GM18502 (cell line): ENCODE results near the gene STXBP6.

Experiments
- ATAC-seq: cut with Tn5 transposase; IDR thresholded peaks from one replicate; pipeline ENCODE4 v1.9.1; 2021; ENCODE audit warnings: mild to moderate bottlenecking; ENCODE audit not compliant: unreplicated experiment, poor library complexity

Gene STXBP6

DNA sequence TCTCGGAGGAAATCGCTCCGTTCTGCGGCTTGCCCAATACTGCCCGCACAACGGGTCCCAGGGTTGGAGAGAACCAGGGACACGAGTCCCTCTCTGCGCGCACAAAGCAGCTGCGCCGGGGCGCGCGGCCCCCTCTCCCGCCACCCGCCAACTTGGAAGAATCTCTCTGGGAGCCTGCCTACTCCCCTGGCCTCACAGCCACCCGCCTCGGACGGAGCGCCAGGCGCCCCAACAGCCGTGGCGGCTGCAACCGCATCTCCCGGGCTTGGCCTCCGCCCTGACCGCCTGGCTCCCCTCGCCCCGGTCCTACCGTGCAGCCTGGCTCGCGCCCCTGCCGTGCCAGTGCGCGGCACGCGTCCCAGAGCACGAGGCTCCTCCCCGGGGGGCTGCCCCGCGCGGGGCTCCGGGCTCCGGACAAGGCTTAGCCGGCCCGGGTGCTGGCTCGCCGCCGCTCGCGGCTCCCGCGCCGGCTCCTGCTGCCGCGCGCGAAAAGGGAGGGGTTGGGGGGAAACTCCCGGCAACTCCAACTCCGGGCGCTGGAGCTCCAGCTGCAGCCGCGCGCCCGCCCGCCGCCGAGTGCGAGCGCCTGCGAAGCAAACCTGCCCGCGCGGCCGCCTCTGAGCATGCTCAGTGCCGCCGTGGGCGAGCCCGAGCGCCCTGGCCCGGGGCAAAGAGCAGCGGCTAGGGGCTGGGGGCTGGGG, at the start of gene STXBP6:
Gene STXBP6, minus strand, starts transcription at position 580 of the 701 bp plus-strand sequence. CDS start 75,329 bp downstream, outside the sequence.
- ATAC-seq: peak; percentile 75

GRCh38 chr14:25097120-25097519, 47.2 kb upstream of the STXBP6 start:
- ATAC-seq: no peak

- ATAC-seq: no peak
Measured at GRCh38 chr14:25095736-25096437, 45.9 kb upstream of the STXBP6 start.

DNA sequence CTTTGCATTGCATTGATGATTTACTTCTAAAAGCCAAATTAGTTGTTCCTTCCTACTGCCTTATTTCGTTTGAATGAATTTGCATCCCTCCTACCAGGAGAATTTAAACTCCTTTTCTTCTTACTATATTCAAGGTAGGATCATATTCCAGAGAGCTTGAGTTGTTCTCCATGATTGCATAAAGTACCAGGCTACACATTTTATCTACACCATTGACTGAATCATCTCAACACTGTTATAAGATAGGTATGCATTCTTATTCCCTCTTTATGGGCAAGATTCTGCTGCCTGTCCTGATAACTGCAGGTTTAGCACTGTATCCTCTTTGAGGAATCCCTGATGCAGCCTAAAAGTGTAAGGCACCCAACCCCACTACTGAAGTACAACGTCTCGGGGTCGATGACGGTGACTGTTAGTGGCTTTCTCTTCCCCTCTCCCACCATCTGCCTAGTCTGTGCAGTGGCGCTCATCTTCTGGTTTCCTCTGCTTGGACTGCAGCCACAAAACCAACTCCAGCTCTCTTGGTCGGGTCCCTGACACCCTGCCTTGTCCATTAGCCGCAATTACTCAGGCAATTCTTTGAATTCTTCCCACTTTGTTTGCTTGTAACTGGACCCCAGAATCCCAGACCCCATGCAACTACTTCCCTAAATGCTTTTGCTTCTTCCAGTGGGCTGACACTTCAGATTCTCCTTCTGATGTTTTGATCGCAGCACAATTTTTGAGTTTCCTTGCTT, 44.4 kb upstream of the STXBP6 start:
- ATAC-seq: no peak

- no peak for ATAC-seq
Measured at GRCh38 chr14:25092258-25092740, 42.4 kb upstream of the STXBP6 start.

DNA sequence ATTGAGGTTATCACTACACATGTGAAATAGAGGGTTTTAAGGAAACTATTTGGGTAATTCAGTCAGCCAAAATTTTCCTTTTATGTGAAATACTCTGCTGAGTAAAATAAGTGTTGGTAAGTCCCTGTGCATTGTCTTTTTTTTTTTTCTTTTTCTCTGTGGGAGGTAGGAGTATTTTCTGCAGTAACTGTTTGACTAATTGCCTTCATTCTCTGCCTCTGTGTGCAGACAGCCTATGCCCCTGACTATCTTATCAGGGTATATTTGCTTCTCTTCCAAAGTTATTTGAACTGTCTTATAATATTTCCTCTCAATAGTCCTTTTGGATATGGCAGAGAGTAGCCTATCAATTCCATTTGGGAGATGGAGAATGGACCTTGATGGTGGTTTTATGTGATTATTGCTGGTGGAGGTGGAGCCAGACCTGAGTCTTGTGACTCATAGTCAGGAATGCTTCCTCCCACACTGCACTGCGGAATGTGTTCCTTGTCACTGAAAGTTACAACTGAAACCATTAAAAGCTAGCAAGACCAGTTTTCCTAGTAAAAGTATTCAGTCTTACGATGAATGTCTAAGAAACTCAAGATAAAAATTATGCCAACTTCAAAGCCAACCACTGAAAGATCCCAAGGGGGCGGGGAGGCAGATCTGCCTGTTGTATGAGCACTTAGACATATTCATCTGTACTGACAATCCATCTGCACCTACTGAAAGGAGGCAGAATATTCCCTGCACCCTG, 40.9 kb upstream of the STXBP6 start:
- ATAC-seq: no peak

GRCh38 chr14:25090256-25090655, 40.3 kb upstream of the STXBP6 start:
- no peak for ATAC-seq

DNA sequence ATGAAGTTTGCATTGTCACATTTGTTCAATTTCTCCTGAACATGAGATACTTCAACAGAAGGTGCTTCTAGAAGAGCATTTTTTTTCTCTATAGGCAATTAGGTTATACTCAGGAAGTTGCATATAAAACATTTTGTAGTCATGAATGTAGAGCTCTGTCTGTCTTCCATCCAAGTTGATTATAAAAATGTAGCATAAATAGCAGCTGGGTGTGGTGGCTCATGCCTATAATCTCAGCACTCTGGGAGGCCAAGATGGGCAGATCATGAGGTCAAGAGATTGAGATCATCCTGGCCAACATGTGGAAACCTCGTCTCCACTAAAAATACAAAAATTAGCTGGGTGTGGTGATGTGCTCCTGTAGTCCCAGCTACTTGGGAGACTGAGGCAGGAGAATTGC, 39.5 kb upstream of the STXBP6 start:
- ATAC-seq: no peak

- no peak for ATAC-seq
Measured at GRCh38 chr14:25086821-25087396, 37.0 kb upstream of the STXBP6 start.

DNA sequence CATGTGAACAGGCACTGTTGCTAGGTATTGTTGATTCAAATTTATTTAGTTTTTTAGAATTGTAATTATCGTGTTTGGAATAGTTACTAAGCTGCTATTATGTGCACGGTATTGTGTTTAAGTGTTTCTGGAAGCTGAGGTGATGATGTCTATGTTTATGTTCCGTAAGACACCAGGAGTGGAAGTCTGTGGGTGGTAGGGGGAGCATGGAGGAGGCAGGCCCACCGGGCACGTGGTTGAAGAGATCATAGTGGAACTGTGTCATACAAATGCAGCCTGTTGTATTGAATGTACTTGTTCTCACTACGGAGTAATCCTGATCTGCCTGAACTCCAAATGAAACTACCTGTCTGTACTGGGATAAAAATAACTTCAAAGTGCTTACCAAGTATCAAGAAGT, 36.1 kb upstream of the STXBP6 start:
- ATAC-seq: no peak

GRCh38 chr14:25080682-25081081, 30.7 kb upstream of the STXBP6 start:
- no peak for ATAC-seq

DNA sequence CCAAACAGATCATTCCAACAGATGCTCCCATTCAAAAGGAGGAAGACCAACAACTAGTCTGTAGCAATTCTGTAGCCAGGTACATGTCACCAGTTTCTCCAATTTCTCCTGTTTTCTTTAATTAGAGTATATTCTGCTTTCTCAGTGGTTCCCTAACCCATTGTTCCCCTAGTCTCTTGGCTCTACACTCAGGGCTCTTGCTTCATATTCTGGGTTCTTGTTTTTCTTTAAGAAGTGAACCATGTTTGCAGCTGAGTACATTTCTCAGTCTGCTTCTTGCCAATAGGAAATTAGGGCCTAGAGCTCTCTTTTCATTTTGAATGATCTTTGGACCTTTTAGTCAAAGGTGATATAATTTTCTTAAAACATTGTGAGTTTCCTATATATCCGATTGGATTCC, 29.4 kb upstream of the STXBP6 start:
- ATAC-seq: no peak

GRCh38 chr14:25074099-25074685, 24.2 kb upstream of the STXBP6 start:
- ATAC-seq: no peak

GRCh38 chr14:25069879-25070278, 19.9 kb upstream of the STXBP6 start:
- ATAC-seq: no peak

DNA sequence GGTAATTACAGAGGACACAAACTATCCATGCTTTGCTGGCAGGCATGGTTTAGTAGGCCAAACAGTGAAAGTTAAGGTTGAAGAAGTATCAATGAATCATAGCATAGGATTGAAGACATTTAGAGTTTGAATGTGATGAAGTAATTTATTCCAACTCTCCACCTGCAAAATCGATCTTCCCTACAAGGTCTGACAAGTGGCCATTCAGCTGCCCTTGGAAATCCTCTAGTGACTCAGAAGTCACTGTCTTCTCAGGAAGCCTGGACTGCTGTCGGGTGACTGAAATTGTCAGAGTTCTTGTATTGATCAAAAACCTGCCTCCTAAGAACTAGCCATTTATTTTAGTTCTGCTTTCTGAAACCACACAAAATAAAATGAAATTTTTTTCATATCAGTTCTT, 17.7 kb upstream of the STXBP6 start:
- no peak for ATAC-seq

DNA sequence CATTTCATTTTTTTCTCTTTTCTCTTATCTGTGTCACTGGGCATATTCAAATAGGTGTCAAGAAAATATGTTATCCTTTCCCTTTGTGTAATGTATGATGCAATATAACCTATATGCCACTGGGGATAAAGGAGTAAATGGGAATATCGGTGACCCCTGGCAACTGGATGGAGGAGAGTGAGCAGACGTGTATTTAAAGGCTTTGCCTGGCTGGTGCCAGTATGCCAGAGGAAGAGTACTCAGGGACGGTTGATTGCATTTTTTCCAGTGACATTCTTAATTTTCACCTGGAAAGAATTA, 12.0 kb upstream of the STXBP6 start:
- ATAC-seq: no peak

DNA sequence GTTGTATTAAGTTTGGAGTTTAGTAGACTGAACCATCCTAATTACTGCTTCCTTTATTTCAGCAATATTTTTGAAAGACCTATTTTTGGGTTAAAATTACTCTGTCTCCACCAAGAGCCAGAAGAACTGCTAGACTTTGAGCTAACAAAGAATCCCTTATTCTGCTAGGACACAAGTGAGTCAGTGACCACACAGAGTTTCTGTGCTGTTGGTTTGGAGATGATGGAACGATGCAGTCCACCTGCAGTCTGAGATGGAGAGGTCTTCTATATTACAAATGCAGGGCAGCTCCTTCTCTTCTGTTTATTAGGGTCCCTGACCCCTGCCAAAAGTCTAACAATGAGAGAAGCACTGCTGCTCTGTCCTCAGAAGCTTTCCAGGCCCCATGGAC, 6.7 kb upstream of the STXBP6 start:
- peak; percentile 49 for ATAC-seq

DNA sequence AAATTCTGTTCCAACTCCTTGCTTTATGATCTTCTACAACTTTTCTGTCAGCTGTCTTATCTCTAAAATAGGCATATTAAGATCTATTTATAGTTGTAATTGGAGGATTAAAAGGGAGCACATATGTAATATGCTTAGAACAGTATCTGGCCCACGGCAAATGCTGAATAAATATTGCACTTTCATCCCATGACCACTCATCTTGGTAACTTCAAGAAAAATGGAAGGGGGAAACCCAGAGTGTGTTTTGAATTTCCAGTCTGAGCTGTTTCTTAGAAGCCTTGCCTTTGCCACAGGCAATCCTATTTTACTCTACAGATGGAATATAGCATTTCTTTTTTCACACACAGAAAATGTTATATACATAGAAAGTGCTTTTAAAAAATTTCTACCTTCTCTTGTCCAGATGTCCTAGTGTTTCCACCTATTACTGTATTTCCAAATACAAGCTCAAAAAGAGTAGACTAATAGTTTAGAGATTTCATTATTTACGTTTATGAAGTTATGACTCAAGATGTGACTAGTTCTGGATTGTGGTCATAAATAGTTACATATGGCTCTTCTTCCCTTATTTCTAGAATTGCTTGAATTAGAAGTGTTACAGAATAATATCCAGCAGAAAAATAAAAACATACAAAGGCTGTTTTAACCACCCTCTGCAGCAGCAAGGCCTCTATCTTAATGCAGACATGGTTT, 6.2 kb upstream of the STXBP6 start:
- no peak for ATAC-seq

DNA sequence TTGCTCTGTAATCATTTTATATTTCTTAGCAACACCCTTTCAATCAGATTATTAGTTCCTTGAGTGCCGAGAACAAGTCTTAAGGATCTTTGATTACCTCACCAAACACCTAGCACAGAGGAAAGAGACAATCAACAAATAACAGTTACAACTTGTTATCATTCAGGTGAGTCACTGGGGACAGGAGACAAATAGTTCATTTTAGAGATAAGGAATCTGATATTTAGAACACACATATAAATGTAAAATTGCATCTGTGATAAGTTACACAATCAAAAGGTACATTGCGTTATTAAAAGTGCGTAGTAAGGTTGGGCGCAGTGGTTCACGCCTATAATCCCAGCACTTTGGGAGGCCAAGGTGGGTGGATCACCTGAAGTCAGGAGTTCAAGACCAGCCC, 5.1 kb upstream of the STXBP6 start:
- no peak for ATAC-seq
